HL-60/S4 (cell line): ENCODE measurements around the gene TMPRSS4.

Source experiments
- in situ Hi-C: fragments of 300-500 bp; cut with MboI; formaldehyde crosslinking; loops from 2 replicates; pipeline ENCODE4 v1.14.3; 2022; ENCODE audit warnings: low sequenced_read_pairs

The TMPRSS4 gene

GRCh38 chr11:118129471-118130172, 52.7 kb downstream of the TMPRSS4 start:
- in situ Hi-C loops, result no loop called here

GRCh38 chr11:118132385-118133151, 55.7 kb downstream of the TMPRSS4 start:
- in situ Hi-C loops, result no loop called here

- in situ Hi-C loops, result no loop called here
Observed at GRCh38 chr11:118133816-118134215, 56.9 kb downstream of the TMPRSS4 start.

- in situ Hi-C loops, result no loop called here
Observed at GRCh38 chr11:118135051-118135795, 58.3 kb downstream of the TMPRSS4 start.

- in situ Hi-C loops, result no loop called here
Observed at GRCh38 chr11:118135796-118136165, 58.9 kb downstream of the TMPRSS4 start.

- in situ Hi-C loops, result no loop called here
Observed at GRCh38 chr11:118136341-118136740, 59.5 kb downstream of the TMPRSS4 start.

GRCh38 chr11:118136801-118137200, 59.9 kb downstream of the TMPRSS4 start:
- in situ Hi-C loops, result no loop called here

GRCh38 chr11:118138839-118139420, 62.1 kb downstream of the TMPRSS4 start:
- in situ Hi-C loops, result no loop called here

- in situ Hi-C loops, result no loop called here
Observed at GRCh38 chr11:118139578-118139977, 62.7 kb downstream of the TMPRSS4 start.

GRCh38 chr11:118142081-118142480, 65.2 kb downstream of the TMPRSS4 start:
- in situ Hi-C loops, result no loop called here

- in situ Hi-C loops, result no loop called here
Observed at GRCh38 chr11:118142809-118143208, 65.9 kb downstream of the TMPRSS4 start.

- in situ Hi-C loops, result no loop called here
Observed at GRCh38 chr11:118143661-118144185, 66.8 kb downstream of the TMPRSS4 start.

- in situ Hi-C loops, result no loop called here
Observed at GRCh38 chr11:118144301-118145268, 67.7 kb downstream of the TMPRSS4 start.

GRCh38 chr11:118145285-118146227, 68.7 kb downstream of the TMPRSS4 start:
- in situ Hi-C loops, result no loop called here

GRCh38 chr11:118146554-118146953, 69.7 kb downstream of the TMPRSS4 start:
- in situ Hi-C loops, result no loop called here

GRCh38 chr11:118147502-118147901, 70.6 kb downstream of the TMPRSS4 start:
- in situ Hi-C loops, result no loop called here

GRCh38 chr11:118148240-118148639, 71.4 kb downstream of the TMPRSS4 start:
- in situ Hi-C loops, result no loop called here

GRCh38 chr11:118148856-118149255, 72.0 kb downstream of the TMPRSS4 start:
- in situ Hi-C loops, result no loop called here

- in situ Hi-C loops, result no loop called here
Observed at GRCh38 chr11:118149493-118149892, 72.6 kb downstream of the TMPRSS4 start.
